GM18519 (cell line): ENCODE results near the gene TMOD1.
"Not testable (repeated sequence)": the region's sequence is repeated elsewhere in the genome, so short reads cannot be mapped to it uniquely, and the experiment has no call there.

Experiments
- ATAC-seq: cut with Tn5 transposase; IDR thresholded peaks from one replicate; pipeline ENCODE4 v1.9.1; 2021; ENCODE audit warnings: mild to moderate bottlenecking, moderate library complexity; ENCODE audit not compliant: unreplicated experiment, low FRiP score

Gene TMOD1

GRCh38 chr9:97497558-97498375, 3.7 kb upstream of the TMOD1 start:
- not testable (repeated sequence) for ATAC-seq

DNA sequence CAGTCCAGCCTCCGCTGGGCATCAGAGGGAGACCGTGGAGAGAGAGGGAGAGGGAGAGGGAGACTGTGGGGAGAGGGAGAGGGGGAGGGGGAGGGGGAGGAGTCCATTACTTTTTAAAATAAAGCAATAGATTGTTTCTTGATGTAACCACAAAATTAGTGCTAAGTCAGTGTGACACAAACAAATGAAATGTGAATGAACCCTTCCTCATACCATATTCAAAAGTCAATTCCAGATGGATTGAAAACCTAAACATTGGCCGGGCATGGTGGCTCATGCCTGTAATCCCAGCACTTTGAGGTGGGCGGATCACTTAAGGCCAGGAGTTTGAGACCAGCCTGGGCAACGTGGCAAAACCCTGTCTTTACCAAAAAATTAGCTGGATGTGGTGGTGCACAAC, 2.6 kb upstream of the TMOD1 start:
- ATAC-seq, result not testable (repeated sequence)

DNA sequence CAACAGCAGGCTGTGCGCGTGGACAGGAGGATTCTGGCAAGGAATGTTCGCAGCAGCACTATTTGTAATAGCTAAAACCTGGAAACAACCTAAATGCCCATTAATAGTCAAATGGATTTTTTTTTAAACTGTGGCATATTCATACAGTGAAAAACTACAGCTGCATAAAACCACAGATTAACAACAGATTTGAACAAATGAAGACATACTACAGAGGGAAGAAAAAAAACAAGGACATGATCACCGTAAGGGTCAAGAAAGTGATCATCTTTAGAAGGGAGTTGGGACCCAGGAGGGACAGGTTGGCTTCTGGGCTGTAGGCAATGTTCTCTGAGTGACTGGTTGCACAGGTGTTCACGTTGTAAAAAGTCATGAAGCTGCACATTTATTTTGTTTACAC, 1.2 kb upstream of the TMOD1 start:
- ATAC-seq, result no peak

DNA sequence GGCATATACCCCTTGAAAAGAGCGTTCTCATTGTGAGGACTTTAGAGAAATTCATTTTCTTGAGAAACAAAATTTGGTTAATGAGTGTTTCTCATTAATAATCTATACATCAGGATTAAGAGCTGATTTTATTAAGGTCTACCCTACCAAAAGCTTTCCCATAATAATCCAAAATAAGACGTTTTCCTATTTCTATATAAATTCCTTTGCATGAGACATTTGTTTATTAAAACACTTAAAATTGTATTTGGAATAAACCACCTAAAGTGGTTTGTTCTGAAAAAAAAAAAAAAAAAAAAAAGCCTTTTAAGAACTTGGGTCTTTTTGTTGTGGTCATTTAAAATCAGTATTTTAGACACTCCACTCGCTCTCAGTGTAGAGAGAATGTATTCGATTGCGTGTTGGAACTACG, 695 bp upstream of the TMOD1 start:
- no peak for ATAC-seq

DNA sequence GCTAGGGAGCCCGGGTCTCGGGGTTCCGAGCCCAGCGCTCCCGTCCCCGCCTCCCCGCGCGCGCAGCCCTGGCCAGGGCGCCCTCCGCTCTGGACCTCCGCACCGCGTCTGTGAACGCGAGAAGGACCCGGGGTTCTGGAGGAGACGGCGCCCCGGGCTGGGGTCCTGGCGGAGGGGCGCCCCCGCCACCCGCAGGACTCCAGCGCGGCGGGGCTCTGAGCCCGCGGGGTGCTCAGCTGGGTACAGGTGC, 431 bp downstream of the TMOD1 start:
- ATAC-seq, result peak; percentile 15

- no peak for ATAC-seq
These were observed 937 bp downstream of the TMOD1 start for GRCh38 chr9:97502222-97502983.

GRCh38 chr9:97502984-97503861, 1.8 kb downstream of the TMOD1 start:
- no peak for ATAC-seq

GRCh38 chr9:97503862-97504210, 2.4 kb downstream of the TMOD1 start:
- no peak for ATAC-seq

GRCh38 chr9:97504381-97505216, 3.1 kb downstream of the TMOD1 start:
- ATAC-seq, result no peak

DNA sequence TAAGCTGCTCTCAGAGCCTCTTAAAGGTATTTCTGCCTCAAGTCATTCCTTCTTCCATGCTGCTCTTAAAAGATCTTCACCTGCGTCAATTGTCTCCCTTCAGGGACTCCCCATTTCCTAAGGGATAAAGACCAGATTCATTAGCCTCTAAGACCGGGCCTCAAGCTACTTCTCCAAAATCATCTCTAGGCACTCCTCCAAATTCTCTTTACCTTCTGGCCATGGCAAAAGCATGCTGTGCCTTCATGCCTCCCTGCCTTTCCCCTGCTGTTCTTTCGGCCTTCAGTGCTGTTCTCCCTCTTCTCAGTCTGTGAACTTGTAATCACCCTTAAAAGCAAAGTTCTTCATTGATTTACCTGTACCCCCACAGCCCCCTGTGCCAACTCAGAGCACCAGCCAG, 4.4 kb downstream of the TMOD1 start:
- ATAC-seq, result no peak

DNA sequence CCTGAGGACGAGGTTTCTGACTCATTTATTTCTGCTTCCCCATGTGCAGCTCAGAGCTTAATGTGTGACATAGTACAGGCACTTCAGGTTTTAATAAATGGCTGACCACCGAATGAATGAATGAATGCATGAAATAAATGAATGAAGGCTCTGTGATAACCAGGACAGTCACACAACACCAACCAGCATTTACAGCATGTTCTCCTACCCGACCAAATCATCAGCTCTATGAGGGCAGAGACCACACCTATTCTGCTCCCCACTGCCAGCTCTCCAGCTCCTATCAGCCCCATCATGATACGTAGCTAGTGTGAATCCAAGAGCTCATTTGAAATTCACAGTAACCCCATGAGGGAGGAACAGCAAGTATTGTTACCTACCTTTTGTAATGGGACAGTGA, 4.8 kb downstream of the TMOD1 start:
- ATAC-seq, result no peak

DNA sequence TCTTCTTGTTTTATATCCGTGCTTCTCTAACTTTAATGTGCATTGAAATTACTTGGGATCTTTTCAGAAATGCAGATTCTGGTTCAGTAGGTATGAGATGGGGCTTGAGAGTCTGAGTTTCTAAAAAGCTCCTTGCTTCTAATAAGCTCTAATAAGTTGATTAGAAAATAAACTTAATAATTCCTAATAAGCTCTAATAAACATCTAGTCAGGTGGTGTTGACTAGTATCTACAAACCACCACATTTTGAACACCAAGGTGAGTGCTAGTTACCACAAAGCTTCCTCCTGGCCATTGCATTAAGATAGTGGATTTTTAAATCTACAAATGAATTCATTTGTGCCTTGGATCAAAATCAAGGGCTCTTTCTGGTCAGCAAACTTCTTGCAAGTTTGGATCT, 5.3 kb downstream of the TMOD1 start:
- no peak for ATAC-seq

GRCh38 chr9:97507428-97507984, 6.0 kb downstream of the TMOD1 start:
- no peak for ATAC-seq

DNA sequence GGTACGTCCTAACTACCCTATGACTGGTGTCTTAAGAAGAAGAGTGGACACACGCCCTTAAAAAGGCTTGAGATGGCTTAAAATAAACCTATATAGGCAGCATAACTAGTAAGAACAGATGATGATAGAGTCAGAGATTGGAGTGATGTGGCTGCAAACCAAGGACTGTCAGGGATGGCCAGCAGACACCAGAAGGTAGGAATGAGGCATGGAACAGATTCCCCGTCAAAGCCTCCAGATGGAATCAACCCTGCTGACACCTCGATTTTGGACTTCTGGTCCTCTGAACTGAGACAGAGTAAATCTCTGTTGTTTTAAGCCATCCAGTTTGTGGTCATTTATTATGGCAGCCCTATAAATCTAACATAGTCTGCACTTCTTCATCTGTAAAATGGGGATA, 7.4 kb downstream of the TMOD1 start:
- ATAC-seq, result no peak

GRCh38 chr9:97510797-97511654, 9.6 kb downstream of the TMOD1 start:
- ATAC-seq, result peak; percentile 57

DNA sequence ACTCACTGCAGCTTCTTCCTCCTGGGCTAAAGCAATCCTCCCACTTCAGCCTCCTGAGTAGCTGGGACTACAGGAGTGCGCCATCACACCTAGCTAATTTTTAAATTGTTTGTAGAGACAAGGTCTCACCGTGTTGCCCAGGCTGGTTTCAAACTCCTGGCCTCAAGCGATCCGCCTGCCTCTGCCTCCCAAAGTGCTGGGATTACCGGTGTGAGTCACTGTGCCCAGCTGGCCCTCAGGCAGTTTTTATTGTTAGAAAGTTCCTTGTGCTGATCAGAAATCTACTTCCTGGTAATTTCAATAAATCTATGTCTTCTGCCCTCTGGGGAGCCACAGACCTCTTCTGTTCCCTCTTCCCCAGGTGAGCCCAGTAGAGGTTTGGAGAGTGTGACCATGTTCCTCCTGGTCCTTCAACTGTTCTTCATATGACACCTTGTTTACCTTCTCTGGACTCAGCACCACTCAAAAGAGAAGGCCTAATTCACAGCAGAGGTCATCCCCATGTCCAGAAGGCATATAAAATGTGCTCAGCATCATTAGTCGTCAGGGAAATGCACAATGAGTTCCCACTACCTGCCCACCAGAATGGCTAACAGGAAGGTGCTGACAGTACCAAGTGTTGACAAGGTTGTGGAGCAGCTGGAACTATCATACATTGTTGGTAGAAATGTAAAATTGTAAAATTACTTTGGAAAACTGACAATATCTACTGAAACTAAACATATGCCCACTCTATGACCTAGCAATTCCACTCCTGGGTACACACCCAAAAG, 10.4 kb downstream of the TMOD1 start:
- no peak for ATAC-seq

GRCh38 chr9:97512966-97513560, 11.6 kb downstream of the TMOD1 start:
- ATAC-seq, result no peak

- no peak for ATAC-seq
These were observed 13.1 kb downstream of the TMOD1 start for GRCh38 chr9:97514531-97514930.
